Non-pigmented ciliary epithelial cell (primary cell): ENCODE data around the gene NMS.
"Not testable (repeated sequence)": the region's sequence is repeated elsewhere in the genome, so short reads cannot be mapped to it uniquely, and the experiment has no call there.

Experiments
- DNase-seq: peaks from one replicate; pipeline ENCODE4 v3.0.0-alpha.2; 2010; ENCODE audit warnings: low read depth

Gene NMS

GRCh38 chr2:100470182-100470581, at the start of gene NMS:
Gene NMS, plus strand, starts transcription at chr2:100470482. Its CDS starts 7 bp downstream, at chr2:100470489.
- DNase-seq, result no peak

- DNase-seq, result no peak
Observed at GRCh38 chr2:100422320-100423055, 47.8 kb upstream of the NMS start.

GRCh38 chr2:100423631-100424030, 46.7 kb upstream of the NMS start:
- DNase-seq, result no peak

- DNase-seq, result no peak
Observed at GRCh38 chr2:100424277-100424875, 45.9 kb upstream of the NMS start.

- DNase-seq, result no peak
Observed at GRCh38 chr2:100425107-100425506, 45.2 kb upstream of the NMS start.

- no peak for DNase-seq
Observed at GRCh38 chr2:100425573-100426383, 44.5 kb upstream of the NMS start.

GRCh38 chr2:100426384-100426720, 43.9 kb upstream of the NMS start:
- DNase-seq, result no peak

- DNase-seq, result no peak
Observed at GRCh38 chr2:100427111-100427510, 43.2 kb upstream of the NMS start.

- no peak for DNase-seq
Observed at GRCh38 chr2:100427627-100428258, 42.5 kb upstream of the NMS start.

GRCh38 chr2:100429726-100430125, 40.6 kb upstream of the NMS start:
- no peak for DNase-seq

- DNase-seq, result no peak
Observed at GRCh38 chr2:100437751-100438150, 32.5 kb upstream of the NMS start.

- DNase-seq, result no peak
Observed at GRCh38 chr2:100446696-100447095, 23.6 kb upstream of the NMS start.

GRCh38 chr2:100451092-100451491, 19.2 kb upstream of the NMS start:
- DNase-seq, result no peak

- DNase-seq, result no peak
Observed at GRCh38 chr2:100451734-100452133, 18.5 kb upstream of the NMS start.

GRCh38 chr2:100453853-100454252, 16.4 kb upstream of the NMS start:
- DNase-seq, result no peak

- not testable (repeated sequence) for DNase-seq
Observed at GRCh38 chr2:100456357-100456756, 13.9 kb upstream of the NMS start.

GRCh38 chr2:100460904-100461530, 9.3 kb upstream of the NMS start:
- no peak for DNase-seq

- DNase-seq, result no peak
Observed at GRCh38 chr2:100470898-100471514, 724 bp downstream of the NMS start.

GRCh38 chr2:100476606-100477005, 6.3 kb downstream of the NMS start:
- DNase-seq, result no peak

GRCh38 chr2:100482741-100483140, 12.5 kb downstream of the NMS start:
- no peak for DNase-seq

GRCh38 chr2:100483895-100484294, 13.6 kb downstream of the NMS start:
- DNase-seq, result no peak

GRCh38 chr2:100484390-100484789, 14.1 kb downstream of the NMS start:
- DNase-seq, result no peak
